Right atrium auricular region (tissue), 2 donors: Measurements from ENCODE around the gene ZNF784. TPM values are rescaled to one million over a fixed set of nuclear protein-coding genes. Genes with fewer than 3 reads are reported as not detected.

Source experiments
- DNase-seq: peaks from one replicate; pipeline ENCODE4 v3.0.0-alpha.2; 2019; ENCODE audit warnings: low spot score
- H3K27ac ChIP-seq, 2 donors: fragments of 200-600 bp; sonication (generic); 1 replicate in 1 of 2; 2 replicates in 1 of 2; pipeline ENCODE4 v1.5.1; 2016 to 2019
- H3K27me3 ChIP-seq, 2 donors: fragments of 200-600 bp; sonication (generic); one replicate each; pipeline versions ENCODE4 v1.5.1 to v1.6.0; 2017 to 2019
- H3K36me3 ChIP-seq: fragments of 200-600 bp; sonication (generic); one replicate; pipeline ENCODE4 v1.5.1; 2016
- H3K4me1 ChIP-seq, 2 donors: fragments of 200-600 bp; sonication (generic); one replicate each; pipeline versions ENCODE4 v1.5.1 to v1.6.0; 2017 to 2019
- H3K4me3 ChIP-seq, 2 donors: fragments of 200-600 bp; sonication (generic); 1 replicate in 1 of 2; 2 replicates in 1 of 2; pipeline ENCODE4 v1.5.1; 2017 to 2019; ENCODE audit warnings: mild to moderate bottlenecking in 1 of 2, moderate library complexity in 1 of 2
- H3K9me3 ChIP-seq, 2 donors: fragments of 200-600 bp; sonication (generic); one replicate each; pipeline ENCODE4 v1.5.1; 2019
- CTCF ChIP-seq, 2 donors: fragments of 200-600 bp; sonication (generic); IDR thresholded peaks; one replicate each; pipeline ENCODE4 v1.5.1; 2019; ENCODE audit warnings: antibody characterized with exemption in 2 of 2
- total RNA-seq, 2 donors: library from RNA; depleted of rRNA; stranded (reverse); fragments of >200 nt; gene quantifications; one replicate each; pipeline ENCODE4 v1.1.0, GENCODE V29; 2016

ZNF784 gene
- total RNA-seq, 2 donors from 2014 or later = 7.8 to 10.6 TPM

DNA sequence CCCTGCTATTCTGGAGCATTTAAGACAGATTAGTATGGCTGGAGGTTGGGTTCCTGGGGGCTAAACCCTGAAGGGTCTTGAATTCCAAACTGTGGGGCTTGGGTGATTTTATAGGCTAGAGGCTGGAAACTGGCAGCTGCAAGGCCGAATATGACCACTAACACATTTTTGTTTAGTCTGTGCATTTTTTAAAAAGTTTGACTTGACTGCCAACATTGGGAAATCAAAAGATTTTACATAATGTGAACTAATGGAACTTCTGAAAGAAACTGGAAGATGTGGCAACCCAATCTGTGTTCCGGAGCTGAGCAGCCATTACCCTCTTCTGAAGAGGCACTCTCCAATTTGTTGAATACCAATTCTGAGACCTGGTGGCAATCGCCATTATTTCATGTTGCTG lies 5.1 kb downstream of the ZNF784 start:
- H3K36me3 ChIP-seq = peaks cover 31% of the 10 kb centered on the region
- H3K4me3 ChIP-seq = no peak overlapping the region
- H3K27me3 ChIP-seq = no peaks in the 10 kb centered on the region
- no peak overlapping the region for H3K27ac ChIP-seq
- H3K4me1 ChIP-seq = peaks cover 0 to 15% of the 10 kb centered on the region in 2 donors
- no peak for DNase-seq
- no peak for TF ChIP-seq CTCF (IDR thresholded peaks at IDR 0.05)
- H3K9me3 ChIP-seq = no peaks in the 10 kb centered on the region

DNA sequence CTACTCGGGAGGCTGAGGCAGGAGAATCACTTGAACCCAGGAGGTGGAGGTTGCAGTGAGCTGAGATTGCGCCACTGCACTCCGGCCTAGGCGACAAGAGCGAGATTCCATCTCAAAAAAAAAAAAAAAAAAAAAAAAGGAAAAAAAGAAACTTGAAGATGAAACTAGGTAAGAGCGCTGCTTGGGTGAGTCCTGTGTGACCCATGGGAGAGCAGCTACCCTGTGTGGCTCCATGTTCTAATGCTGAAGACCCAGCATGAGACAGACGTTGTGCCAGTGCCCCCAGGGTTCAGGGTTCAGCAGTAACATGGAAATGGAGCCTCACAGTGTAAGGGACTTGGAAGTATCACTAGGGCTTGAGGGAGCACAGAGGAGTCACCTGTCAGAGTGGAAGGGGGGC lies 5.9 kb downstream of the ZNF784 start:
- Histone ChIP-seq H3K9me3 (no peaks in the 10 kb centered on the region), H3K27me3 (no peaks in the 10 kb centered on the region), H3K4me3 (no peak overlapping the region), H3K4me1 (peaks cover 0 to 9% of the 10 kb centered on the region in 2 donors), H3K36me3 (peaks cover 31% of the 10 kb centered on the region), H3K27ac (no peak overlapping the region)
- no peak for TF ChIP-seq CTCF (IDR thresholded peaks at IDR 0.05)
- no peak for DNase-seq

- DNase-seq = no peak
- no peak for TF ChIP-seq CTCF (IDR thresholded peaks at IDR 0.05)
- Histone ChIP-seq H3K27me3 (no peaks in the 10 kb centered on the region), H3K4me1 (peaks cover 0 to 9% of the 10 kb centered on the region in 2 donors), H3K27ac (no peak overlapping the region), H3K36me3 (peaks cover 31% of the 10 kb centered on the region), H3K9me3 (no peaks in the 10 kb centered on the region), H3K4me3 (no peak overlapping the region)
Observed at GRCh38 chr19:55617426-55617825, 6.9 kb downstream of the ZNF784 start.

- no peaks in the 10 kb centered on the region for H3K9me3 ChIP-seq
- DNase-seq = no peak
- H3K4me3 ChIP-seq = no peak overlapping the region
- TF ChIP-seq CTCF (IDR thresholded peaks at IDR 0.05) = no peak
- peaks cover 31% of the 10 kb centered on the region for H3K36me3 ChIP-seq
- no peaks in the 10 kb centered on the region for H3K27me3 ChIP-seq
- H3K27ac ChIP-seq = no peak overlapping the region
- peaks cover 0 to 19% of the 10 kb centered on the region in 2 donors for H3K4me1 ChIP-seq
Observed at GRCh38 chr19:55616395-55616875, 7.9 kb downstream of the ZNF784 start.

DNA sequence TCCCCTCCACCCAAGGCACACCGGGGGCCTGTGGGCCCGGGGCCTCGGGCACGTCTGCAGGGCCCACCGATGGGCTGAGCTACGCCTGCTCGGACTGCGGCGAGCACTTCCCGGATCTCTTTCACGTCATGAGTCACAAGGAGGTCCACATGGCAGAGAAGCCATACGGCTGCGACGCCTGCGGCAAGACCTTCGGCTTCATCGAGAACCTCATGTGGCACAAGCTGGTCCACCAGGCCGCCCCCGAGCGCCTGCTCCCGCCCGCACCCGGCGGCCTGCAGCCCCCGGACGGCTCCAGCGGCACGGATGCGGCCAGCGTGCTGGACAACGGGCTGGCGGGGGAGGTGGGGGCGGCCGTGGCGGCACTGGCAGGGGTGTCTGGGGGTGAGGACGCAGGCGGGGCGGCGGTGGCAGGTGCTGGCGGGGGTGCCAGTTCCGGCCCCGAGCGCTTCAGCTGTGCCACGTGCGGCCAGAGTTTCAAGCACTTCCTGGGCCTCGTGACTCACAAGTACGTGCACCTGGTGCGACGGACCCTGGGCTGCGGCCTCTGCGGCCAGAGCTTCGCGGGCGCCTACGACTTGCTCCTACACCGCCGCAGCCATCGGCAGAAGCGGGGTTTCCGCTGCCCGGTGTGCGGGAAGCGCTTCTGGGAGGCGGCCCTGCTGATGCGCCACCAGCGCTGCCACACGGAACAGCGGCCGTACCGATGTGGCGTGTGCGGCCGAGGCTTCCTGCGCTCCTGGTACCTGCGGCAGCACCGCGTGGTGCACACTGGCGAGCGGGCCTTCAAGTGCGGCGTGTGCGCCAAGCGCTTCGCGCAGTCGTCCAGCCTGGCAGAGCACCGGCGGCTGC lies 8.6 kb downstream of the ZNF784 start:
- Histone ChIP-seq H3K27ac (no peak overlapping the region), H3K27me3 (no peaks in the 10 kb centered on the region), H3K9me3 (no peaks in the 10 kb centered on the region), H3K4me1 (peaks cover 0 to 25% of the 10 kb centered on the region in 2 donors), H3K4me3 (no peak overlapping the region), H3K36me3 (peaks cover 31% of the 10 kb centered on the region)
- no peak for DNase-seq
- TF ChIP-seq CTCF (IDR thresholded peaks at IDR 0.05) = no peak
